HL-60 (cell line): Measurements from ENCODE around the gene MOB3C.

Experiments used
- DNase-seq, 2 experiments: peaks; one replicate each; pipeline ENCODE4 v3.0.0-alpha.2; 2010 to 2020; ENCODE audit warnings: low read depth in 1 of 2, low spot score in 1 of 2
- H3K27ac ChIP-seq: fragments of 250-450 bp; sonication (Bioruptor Pico); replicated peaks from 2 replicates; pipeline ENCODE4 v1.5.1; 2020; ENCODE audit warnings: mild to moderate bottlenecking, moderate library complexity
- H3K27me3 ChIP-seq: fragments of 250-450 bp; sonication (Bioruptor Pico); 2 replicates; pipeline ENCODE4 v1.5.1; 2021; ENCODE audit warnings: mild to moderate bottlenecking, moderate library complexity; ENCODE audit not compliant: insufficient read depth, poor library complexity, severe bottlenecking
- H3K4me3 ChIP-seq: replicated peaks from 2 replicates; pipeline ENCODE4 v1.5.1; 2011; ENCODE audit warnings: mild to moderate bottlenecking, control low read depth, low read length; ENCODE audit not compliant: insufficient read depth
- GABPA ChIP-seq: IDR thresholded peaks from 2 replicates; pipeline ENCODE4 v1.6.1; 2012; ENCODE audit warnings: low read depth
- POLR2AphosphoS5 ChIP-seq: IDR thresholded peaks from 2 replicates; pipeline ENCODE4 v1.6.1; 2012; ENCODE audit warnings: low read depth
- SPI1 ChIP-seq: IDR thresholded peaks from 2 replicates; pipeline ENCODE4 v1.6.1; 2012; ENCODE audit warnings: low read depth, mild to moderate bottlenecking, borderline replicate concordance
- TF ChIP-seq, protein P1 (sequence below): IDR thresholded peaks from one replicate; pipeline ENCODE4 v1.5.1; 2011; ENCODE audit warnings: low read length, control low read depth, inconsistent platforms; ENCODE audit not compliant: insufficient read depth
- TF ChIP-seq, protein P2 (sequence below): IDR thresholded peaks from 2 replicates; pipeline ENCODE4 v1.6.1; 2012; ENCODE audit warnings: low read depth; ENCODE audit not compliant: insufficient replicate concordance

The MOB3C gene

DNA sequence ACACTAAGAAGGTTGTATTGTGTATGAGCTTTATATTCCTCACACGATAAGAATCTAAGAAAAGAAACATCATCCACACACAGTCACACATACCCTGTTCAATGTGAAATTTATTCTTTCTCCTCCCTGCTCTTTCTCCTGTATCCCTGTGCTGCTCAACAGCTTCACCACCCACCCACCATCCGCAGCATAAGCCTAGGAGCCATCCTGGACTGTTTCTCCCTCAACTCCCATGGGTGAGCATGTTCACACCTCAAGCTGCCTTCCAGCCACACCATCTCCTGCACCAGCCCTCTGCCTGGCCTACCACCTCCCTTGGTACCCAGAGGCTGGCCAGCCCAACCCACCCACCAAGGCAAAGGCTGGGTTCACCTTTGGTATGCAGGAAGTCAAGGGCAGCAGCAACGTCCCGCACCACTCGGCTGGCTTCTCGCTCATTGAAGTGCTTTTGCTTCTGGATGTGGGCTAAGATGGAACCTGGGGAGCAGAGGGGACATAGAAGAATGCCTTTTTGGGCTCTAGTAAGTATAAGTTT, 44.9 kb downstream of the MOB3C start:
- Histone ChIP-seq H3K27me3 (no peaks in the 10 kb centered on the region), H3K4me3 (no peak overlapping the region), H3K27ac (no peak overlapping the region)
- TF ChIP-seq GABPA, result no peak
- TF ChIP-seq POLR2AphosphoS5, result no peak
- TF ChIP-seq, protein P1, sequence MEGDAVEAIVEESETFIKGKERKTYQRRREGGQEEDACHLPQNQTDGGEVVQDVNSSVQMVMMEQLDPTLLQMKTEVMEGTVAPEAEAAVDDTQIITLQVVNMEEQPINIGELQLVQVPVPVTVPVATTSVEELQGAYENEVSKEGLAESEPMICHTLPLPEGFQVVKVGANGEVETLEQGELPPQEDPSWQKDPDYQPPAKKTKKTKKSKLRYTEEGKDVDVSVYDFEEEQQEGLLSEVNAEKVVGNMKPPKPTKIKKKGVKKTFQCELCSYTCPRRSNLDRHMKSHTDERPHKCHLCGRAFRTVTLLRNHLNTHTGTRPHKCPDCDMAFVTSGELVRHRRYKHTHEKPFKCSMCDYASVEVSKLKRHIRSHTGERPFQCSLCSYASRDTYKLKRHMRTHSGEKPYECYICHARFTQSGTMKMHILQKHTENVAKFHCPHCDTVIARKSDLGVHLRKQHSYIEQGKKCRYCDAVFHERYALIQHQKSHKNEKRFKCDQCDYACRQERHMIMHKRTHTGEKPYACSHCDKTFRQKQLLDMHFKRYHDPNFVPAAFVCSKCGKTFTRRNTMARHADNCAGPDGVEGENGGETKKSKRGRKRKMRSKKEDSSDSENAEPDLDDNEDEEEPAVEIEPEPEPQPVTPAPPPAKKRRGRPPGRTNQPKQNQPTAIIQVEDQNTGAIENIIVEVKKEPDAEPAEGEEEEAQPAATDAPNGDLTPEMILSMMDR, result no peak
- no peak for TF ChIP-seq SPI1
- TF ChIP-seq, protein P2, sequence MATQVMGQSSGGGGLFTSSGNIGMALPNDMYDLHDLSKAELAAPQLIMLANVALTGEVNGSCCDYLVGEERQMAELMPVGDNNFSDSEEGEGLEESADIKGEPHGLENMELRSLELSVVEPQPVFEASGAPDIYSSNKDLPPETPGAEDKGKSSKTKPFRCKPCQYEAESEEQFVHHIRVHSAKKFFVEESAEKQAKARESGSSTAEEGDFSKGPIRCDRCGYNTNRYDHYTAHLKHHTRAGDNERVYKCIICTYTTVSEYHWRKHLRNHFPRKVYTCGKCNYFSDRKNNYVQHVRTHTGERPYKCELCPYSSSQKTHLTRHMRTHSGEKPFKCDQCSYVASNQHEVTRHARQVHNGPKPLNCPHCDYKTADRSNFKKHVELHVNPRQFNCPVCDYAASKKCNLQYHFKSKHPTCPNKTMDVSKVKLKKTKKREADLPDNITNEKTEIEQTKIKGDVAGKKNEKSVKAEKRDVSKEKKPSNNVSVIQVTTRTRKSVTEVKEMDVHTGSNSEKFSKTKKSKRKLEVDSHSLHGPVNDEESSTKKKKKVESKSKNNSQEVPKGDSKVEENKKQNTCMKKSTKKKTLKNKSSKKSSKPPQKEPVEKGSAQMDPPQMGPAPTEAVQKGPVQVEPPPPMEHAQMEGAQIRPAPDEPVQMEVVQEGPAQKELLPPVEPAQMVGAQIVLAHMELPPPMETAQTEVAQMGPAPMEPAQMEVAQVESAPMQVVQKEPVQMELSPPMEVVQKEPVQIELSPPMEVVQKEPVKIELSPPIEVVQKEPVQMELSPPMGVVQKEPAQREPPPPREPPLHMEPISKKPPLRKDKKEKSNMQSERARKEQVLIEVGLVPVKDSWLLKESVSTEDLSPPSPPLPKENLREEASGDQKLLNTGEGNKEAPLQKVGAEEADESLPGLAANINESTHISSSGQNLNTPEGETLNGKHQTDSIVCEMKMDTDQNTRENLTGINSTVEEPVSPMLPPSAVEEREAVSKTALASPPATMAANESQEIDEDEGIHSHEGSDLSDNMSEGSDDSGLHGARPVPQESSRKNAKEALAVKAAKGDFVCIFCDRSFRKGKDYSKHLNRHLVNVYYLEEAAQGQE, result no peak
- DNase-seq, result no peak

DNA sequence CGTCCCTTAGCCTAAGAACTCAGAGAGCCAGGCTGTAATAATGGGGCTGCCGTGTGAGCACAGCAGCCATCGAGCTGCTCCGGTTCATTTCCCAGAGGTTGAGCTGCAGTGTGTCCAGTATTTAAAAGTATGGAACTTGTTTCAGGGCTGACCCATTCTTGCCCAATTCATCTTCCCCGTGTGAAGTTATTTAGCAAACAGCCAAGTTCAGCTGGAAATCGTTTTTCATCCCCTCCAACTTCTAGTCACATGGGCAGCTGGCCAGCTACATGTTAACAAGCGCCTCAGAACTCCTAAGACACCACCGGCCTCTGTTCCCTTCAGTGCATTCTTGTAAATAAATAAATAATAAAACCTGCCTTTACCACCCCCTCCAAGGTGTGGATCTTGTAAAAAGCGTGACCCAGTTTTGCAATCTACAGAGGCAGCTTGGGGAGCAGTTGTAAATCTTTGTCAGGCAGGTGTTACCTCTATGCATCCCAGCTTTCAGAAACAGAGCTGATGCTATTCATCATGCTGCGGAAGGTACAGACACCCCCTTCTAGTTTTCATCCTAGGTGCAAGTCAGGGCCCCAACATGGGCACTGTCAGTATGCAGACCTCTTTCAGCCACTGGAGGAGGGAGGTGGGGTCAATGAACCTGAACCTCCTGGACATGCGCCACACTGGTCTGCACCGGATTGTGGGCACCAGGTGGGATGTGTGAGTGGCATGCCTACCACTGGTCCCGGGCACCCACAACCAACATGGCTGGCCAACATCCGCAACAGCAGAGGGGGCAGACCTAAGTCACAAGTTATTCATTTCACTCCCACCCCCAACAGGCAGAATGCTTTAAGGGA, 46.5 kb downstream of the MOB3C start:
- TF ChIP-seq POLR2AphosphoS5, result no peak
- TF ChIP-seq, protein P2, result no peak
- TF ChIP-seq, protein P1, result no peak
- TF ChIP-seq GABPA, result no peak
- TF ChIP-seq SPI1, result no peak
- no peak overlapping the region for H3K4me3 ChIP-seq
- H3K27ac ChIP-seq, result no peak overlapping the region
- H3K27me3 ChIP-seq, result no peaks in the 10 kb centered on the region
- no peak for DNase-seq

DNA sequence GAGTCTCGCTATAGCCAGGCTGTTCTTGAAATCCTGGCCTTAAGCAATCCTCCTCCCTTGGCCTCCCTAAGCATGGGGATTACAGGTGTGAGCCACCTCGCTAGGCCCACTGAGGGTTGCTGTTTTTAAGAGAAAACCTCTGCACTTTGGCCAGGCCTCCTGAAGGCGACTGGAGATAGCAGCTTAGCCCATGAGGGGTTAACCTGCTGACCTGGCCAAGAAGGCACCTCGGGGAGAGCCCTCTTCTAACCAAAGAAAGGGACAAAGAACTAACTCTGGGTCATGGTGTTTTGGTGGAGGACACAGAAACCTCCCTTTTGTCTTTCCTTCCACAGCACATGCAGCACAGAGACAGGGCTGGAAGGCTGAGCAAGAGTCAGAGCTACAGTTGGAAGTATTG, 47.5 kb downstream of the MOB3C start:
- Histone ChIP-seq H3K4me3 (no peak overlapping the region), H3K27ac (no peak overlapping the region), H3K27me3 (no peaks in the 10 kb centered on the region)
- DNase-seq, result no peak
- TF ChIP-seq, protein P1, result no peak
- TF ChIP-seq POLR2AphosphoS5, result no peak
